ENCODE results near the gene DNER. TPM values are rescaled to one million over a fixed set of nuclear protein-coding genes. Genes with fewer than 3 reads are reported as not detected.

DNER gene
- total RNA-seq, 3 donors from 2014 or later (not counting 1 experiment from before 2014, with no cell fraction given) = not detected

- intact Hi-C loops (cut with micrococcal nuclease) = no loop called here
- TF ChIP-seq CTCF (IDR thresholded peaks at IDR 0.05) = no peak
- WGBS (ENCODE audit: insufficient coverage) = 87% methylated on average over 13 of the region's 13 CpGs
- Histone ChIP-seq H3K9me3 (ENCODE audit: control insufficient read depth, insufficient read depth, low read length) (no peaks in the 10 kb centered on the region), H3K27ac (ENCODE audit: low read length) (no peak overlapping the region), H3K4me1 (ENCODE audit: control insufficient read depth, insufficient read depth, low read length) (no peaks in the 10 kb centered on the region), H3K27me3 (ENCODE audit: control insufficient read depth, insufficient read depth, low read length) (no peaks in the 10 kb centered on the region), H3K36me3 (ENCODE audit: control insufficient read depth, insufficient read depth, low read length) (no peaks in the 10 kb centered on the region), H3K4me3 (ENCODE audit: low read length) (no peak overlapping the region)
- ATAC-seq (no peak), DNase-seq (no peak)
- no peak overlapping the region for H3K4me3 Mint-ChIP-seq
- no peaks in the 10 kb centered on the region for H3K36me3 Mint-ChIP-seq
- H3K4me1 Mint-ChIP-seq = no peaks in the 10 kb centered on the region
- no peak overlapping the region for H3K27ac Mint-ChIP-seq
- H3K9me3 Mint-ChIP-seq = peaks cover 0 to 3% of the 10 kb centered on the region in 2 donors
- no peaks in the 10 kb centered on the region for H3K27me3 Mint-ChIP-seq (ENCODE audit: low read depth in 2 of 2)
These were observed 307.2 kb downstream of the DNER start for GRCh38 chr2:229407170-229407569.

DNA sequence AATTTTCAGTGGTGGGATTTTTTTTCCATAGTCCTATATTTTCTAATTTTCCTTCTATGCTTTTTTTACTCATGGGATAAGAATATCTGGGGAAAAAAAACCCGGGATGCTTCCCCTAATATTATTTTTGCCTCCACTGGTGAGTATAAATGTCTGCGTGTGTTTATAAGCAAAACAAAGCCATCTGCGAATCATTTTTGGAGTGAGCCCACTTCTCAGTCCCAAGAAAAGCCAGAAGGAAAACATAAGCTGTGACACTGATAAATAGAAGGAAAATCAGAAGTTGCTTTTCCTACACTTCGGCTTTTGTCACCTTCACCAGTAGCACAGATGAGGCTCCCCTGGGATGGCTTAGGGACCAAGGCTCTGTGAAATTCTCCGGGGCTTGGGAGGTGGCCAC, 308.6 kb downstream of the DNER start:
- no peak for TF ChIP-seq CTCF (IDR thresholded peaks at IDR 0.05)
- Histone ChIP-seq H3K4me3 (ENCODE audit: low read length) (no peak overlapping the region), H3K36me3 (ENCODE audit: control insufficient read depth, insufficient read depth, low read length) (no peaks in the 10 kb centered on the region), H3K27me3 (ENCODE audit: control insufficient read depth, insufficient read depth, low read length) (no peaks in the 10 kb centered on the region), H3K27ac (ENCODE audit: low read length) (no peak overlapping the region), H3K4me1 (ENCODE audit: control insufficient read depth, insufficient read depth, low read length) (no peaks in the 10 kb centered on the region), H3K9me3 (ENCODE audit: control insufficient read depth, insufficient read depth, low read length) (no peaks in the 10 kb centered on the region)
- Mint-ChIP-seq H3K27me3 (ENCODE audit: low read depth in 2 of 2) (no peaks in the 10 kb centered on the region), H3K4me1 (no peaks in the 10 kb centered on the region), H3K27ac (no peak overlapping the region), H3K4me3 (no peak overlapping the region), H3K9me3 (peaks cover 0 to 2% of the 10 kb centered on the region in 2 donors), H3K36me3 (no peaks in the 10 kb centered on the region)
- intact Hi-C loops (cut with micrococcal nuclease) = no loop called here
- ATAC-seq (no peak), DNase-seq (no peak)
- WGBS (ENCODE audit: insufficient coverage) = 90% methylated on average over 4 of the region's 5 CpGs

GRCh38 chr2:229403296-229403695, 311.1 kb downstream of the DNER start:
- Histone ChIP-seq H3K27me3 (ENCODE audit: control insufficient read depth, insufficient read depth, low read length) (no peaks in the 10 kb centered on the region), H3K27ac (ENCODE audit: low read length) (no peak overlapping the region), H3K4me1 (ENCODE audit: control insufficient read depth, insufficient read depth, low read length) (no peaks in the 10 kb centered on the region), H3K9me3 (ENCODE audit: control insufficient read depth, insufficient read depth, low read length) (no peaks in the 10 kb centered on the region), H3K4me3 (ENCODE audit: low read length) (no peak overlapping the region), H3K36me3 (ENCODE audit: control insufficient read depth, insufficient read depth, low read length) (no peaks in the 10 kb centered on the region)
- WGBS (ENCODE audit: insufficient coverage) = 88% methylated on average over 3 of the region's 3 CpGs
- DNase-seq = no peak
- Mint-ChIP-seq H3K27me3 (ENCODE audit: low read depth in 2 of 2) (no peaks in the 10 kb centered on the region), H3K9me3 (peaks cover 0 to 2% of the 10 kb centered on the region in 2 donors), H3K27ac (no peak overlapping the region), H3K4me1 (no peaks in the 10 kb centered on the region), H3K36me3 (no peaks in the 10 kb centered on the region), H3K4me3 (no peak overlapping the region)
- ATAC-seq = no peak
- intact Hi-C loops (cut with micrococcal nuclease) = no loop called here
- no peak for TF ChIP-seq CTCF (IDR thresholded peaks at IDR 0.05)

DNA sequence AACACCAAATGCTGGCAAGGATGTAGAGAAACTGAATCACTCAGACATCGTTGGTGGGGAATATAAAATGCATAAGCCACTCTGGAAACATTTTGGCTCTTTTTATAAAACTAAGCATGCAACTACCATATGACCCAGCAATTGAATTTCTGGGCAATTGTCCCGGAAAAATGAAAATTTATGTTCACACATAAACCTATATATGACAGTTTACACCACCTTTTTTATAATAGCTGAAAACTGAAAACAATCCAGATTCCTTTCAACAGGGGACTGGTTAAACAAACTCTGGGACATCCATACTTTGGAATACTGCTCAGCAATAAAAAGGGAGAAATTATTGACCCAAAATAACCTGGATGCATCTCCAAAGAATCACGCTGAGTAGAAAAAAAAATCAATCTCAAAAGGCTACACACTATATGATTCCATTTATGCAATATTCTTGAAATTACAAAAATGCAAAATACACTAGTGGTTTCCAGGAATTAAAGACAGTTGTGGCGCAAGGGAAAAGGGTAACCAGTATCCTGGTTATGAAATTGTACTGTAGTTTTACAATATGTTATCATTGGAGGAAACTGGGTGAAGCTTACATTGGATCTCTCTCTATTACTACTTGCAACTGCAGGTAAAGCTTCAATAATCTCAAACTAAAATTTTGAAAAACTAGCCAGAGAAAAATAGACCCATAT, 313.0 kb downstream of the DNER start:
- Mint-ChIP-seq H3K27ac (no peak overlapping the region), H3K27me3 (ENCODE audit: low read depth in 2 of 2) (no peaks in the 10 kb centered on the region), H3K4me1 (no peaks in the 10 kb centered on the region), H3K9me3 (peaks cover 2 to 9% of the 10 kb centered on the region in 2 donors), H3K4me3 (no peak overlapping the region), H3K36me3 (no peaks in the 10 kb centered on the region)
- Histone ChIP-seq H3K36me3 (ENCODE audit: control insufficient read depth, insufficient read depth, low read length) (no peaks in the 10 kb centered on the region), H3K27ac (ENCODE audit: low read length) (no peak overlapping the region), H3K27me3 (ENCODE audit: control insufficient read depth, insufficient read depth, low read length) (no peaks in the 10 kb centered on the region), H3K9me3 (ENCODE audit: control insufficient read depth, insufficient read depth, low read length) (no peaks in the 10 kb centered on the region), H3K4me1 (ENCODE audit: control insufficient read depth, insufficient read depth, low read length) (no peaks in the 10 kb centered on the region), H3K4me3 (ENCODE audit: low read length) (no peak overlapping the region)
- DNase-seq = no peak
- no peak for TF ChIP-seq CTCF (IDR thresholded peaks at IDR 0.05)
- 70% methylated on average over 3 of the region's 4 CpGs for WGBS (ENCODE audit: insufficient coverage)
- intact Hi-C loops (cut with micrococcal nuclease) = no loop called here
- ATAC-seq = no peak

Data from natural killer cell (primary cell).